Heart left ventricle (tissue), 13 donors: ENCODE data around the gene MAGI2.

Experiments
- CTCF ChIP-seq, 12 donors: fragments of 200-600 bp; sonication (generic) in 4 of 12; IDR thresholded peaks; one replicate each; pipeline versions ENCODE4 v1.5.0 to v1.8.0; 2018 to 2022; ENCODE audit warnings: antibody characterized with exemption in 12 of 12, mild to moderate bottlenecking in 5 of 12
- POLR2A ChIP-seq, 2 donors: fragments of 450-650 bp; IDR thresholded peaks; one replicate each; pipeline ENCODE4 v1.6.1; 2017; ENCODE audit warnings: antibody characterized with exemption in 2 of 2, mild to moderate bottlenecking in 2 of 2, moderate library complexity in 2 of 2
- donor health status: ischemic (EF 13 %, LVEDD 7.1; RV severe dilation, severe dysfunction).
- donor health status: DM: no; HTN: yes; CAD: no.
- donor health status: DM: no; HTN: no; CAD: no.
- donor health status: ischemic (EF 25% LVEDD 6.9; RV normal size, moderate dysfunction).
- donor health status: ischemic (EF 25% LVEDD 5.7; RV mildly dilated, moderate dysfunction).
- donor health status: ischemic (EF 35%, LVEDD 5.7; RV mildly dilated, moderate dysfunction).
- donor health status: nonischemic (EF 11% LVEDD 7.7; RV severe dilation, severe dysfunction).
- donor health status: DM: yes; HTN: yes; CAD: no.
- donor health status: PGD.
- donor health status: ischemic (EF 29% LVEDD 5.4; RV normal size, mild dysfunction).
- donor health status: nonischemic (EF 23%, LVEDD 6.1; RV moderate dilation, normal function).

DNA sequence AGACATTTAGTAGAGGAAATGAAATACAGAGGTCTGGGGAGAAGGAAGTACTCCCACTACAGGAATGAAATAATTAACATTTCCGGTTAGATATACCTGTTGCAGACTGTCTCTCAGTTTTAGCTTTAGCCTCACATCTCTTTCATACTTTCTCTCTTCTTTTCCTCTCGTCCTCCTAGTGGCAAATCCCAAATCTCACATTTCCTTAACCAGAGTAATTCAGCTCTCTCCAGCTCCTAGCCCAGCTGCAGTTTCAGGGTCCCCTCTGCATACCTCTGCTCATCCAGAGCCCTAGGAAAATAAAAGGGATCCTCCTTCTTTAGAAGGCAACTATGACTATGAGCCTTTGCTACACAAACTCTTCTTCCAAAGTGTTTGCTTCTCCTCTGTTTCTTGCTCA is 1011.7 kb downstream of the MAGI2 start:
- no peak for TF ChIP-seq CTCF (IDR thresholded peaks at IDR 0.05)
- no peak for TF ChIP-seq POLR2A (IDR thresholded peaks at IDR 0.05)
